HL-60/S4 treated with phorbol 12-myristate 13-acetate at 8.2 ng/mL for 4 days and 3 days (cell line): Measurements from ENCODE around the gene NUP98.
"Not testable (repeated sequence)": the region's sequence is repeated elsewhere in the genome, so short reads cannot be mapped to it uniquely, and the experiment has no call there.

Experiments
- in situ Hi-C: fragments of 300-500 bp; cut with MboI; formaldehyde crosslinking; loops from 2 replicates; pipeline ENCODE4 v1.15.0; 2022; ENCODE audit warnings: low sequenced_read_pairs

Gene NUP98

DNA sequence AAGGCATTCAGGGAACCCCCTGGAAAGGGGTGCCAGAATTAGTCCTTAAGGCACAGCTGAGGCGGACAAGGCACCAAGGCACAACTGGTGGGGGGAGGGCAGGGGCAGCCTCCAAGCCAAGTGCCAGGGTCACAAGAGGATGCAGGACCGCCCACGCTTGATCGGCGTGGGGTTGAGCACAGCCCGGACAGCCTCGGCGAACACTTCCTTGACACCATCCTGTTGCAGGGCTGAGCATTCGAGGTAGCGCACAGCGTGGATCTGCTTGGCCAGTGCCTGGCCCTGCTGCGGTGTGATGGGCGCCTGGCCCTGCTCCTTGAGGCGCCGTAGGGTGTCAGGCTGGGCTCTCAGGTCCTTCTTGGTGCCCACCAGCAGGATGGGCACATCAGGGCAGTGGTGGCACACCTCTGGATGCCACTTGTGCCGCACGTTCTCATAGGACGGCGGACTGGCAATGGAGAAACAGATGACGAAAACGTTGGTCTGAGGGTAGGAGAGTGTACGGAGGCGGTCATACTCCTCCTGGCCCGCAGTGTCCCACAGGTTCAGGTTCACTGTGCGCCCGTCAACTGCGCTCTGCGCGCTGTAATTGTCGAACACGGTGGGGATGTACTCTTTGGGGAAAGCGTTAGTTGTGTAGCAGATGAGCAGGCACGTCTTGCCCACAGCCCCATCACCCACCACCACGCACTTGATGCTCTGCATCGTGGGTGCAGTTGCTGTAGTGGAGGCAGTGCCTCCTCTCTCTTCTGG is 30.3 kb upstream of the NUP98 start:
- in situ Hi-C loops, result no loop called here

DNA sequence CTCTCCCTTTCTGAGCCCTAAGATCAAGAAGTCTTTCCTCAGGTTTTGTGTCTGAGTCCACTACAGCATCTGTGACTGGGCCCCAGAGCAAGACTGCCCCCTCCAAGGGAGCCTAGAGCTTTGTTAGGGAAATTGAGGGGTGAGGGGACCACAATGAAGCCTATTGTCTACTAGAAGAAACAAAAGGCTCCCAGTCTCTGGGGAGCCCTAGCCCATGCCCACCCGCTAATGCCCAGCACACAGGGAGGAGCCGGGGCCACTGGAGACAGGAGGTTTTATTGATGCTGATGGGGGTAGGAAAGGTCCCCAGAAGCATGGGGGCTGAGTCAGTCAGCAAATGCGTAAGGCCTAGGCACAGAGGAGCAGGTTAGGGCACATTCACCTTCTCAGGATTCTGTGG is 29.4 kb upstream of the NUP98 start:
- in situ Hi-C loops, result no loop called here

DNA sequence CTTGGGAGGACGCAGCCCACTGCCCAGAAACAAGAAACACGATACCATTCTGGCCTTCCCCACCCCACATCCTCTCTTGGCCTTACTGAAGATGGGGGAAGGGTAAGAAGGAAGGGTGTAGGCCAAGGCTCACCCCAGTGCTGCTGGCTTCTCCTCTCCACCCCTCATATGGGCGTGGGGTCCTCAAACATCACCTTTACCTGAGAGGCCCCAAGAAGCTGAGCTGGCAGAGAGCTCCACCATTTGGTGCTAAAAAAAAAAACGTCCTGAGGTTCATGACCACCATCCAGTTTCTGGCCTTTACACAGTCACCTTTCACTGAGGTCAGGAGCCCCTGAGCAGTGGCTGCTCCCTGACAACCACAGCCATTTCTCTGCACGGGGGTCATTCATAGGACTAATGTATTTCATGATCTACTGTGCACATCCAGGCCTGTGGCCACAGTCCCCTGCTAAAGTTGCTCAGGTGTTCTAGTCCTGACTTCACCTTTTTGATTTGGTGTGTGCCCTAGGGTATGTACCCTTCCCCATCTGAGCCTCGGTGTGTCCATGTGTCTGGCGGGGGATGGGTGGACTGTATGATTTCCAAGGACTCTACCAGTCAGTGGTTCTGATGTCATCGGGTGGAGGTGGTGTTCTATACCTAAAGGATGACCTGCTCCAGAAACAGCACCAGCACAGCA is 28.3 kb upstream of the NUP98 start:
- in situ Hi-C loops, result no loop called here

DNA sequence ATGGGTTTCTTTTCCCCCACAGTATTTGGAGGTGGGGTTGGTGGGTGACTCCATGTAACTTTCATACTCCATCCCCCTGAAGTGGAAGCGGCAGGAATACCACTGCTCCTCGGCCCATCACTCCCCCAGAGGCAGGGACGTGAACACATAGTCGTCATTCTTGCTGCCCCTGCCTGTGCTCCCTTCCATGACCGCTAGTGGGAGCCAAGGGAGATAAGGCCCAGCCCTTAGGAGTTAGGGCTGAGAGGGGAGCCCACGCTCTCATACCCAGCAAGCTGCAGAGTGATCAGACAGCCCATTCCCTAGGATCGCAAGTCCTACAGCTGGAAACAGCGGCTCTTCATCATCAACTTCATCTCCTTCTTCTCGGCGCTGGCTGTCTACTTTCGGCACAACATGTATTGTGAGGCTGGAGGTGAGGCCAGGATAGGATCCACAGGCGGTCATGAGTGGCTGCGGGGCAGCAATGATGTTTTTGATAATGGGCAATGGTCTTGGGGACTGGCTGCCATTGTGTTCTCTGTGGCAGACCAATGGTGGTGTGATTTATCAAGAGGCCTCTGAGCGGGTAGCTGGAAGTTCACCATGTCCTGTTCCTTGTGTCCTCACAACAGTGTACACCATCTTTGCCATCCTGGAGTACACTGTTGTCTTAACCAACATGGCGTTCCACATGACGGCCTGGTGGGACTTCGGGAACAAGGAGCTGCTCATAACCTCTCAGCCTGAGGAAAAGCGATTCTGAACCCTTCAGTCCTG is 27.5 kb upstream of the NUP98 start:
- in situ Hi-C loops, result no loop called here

DNA sequence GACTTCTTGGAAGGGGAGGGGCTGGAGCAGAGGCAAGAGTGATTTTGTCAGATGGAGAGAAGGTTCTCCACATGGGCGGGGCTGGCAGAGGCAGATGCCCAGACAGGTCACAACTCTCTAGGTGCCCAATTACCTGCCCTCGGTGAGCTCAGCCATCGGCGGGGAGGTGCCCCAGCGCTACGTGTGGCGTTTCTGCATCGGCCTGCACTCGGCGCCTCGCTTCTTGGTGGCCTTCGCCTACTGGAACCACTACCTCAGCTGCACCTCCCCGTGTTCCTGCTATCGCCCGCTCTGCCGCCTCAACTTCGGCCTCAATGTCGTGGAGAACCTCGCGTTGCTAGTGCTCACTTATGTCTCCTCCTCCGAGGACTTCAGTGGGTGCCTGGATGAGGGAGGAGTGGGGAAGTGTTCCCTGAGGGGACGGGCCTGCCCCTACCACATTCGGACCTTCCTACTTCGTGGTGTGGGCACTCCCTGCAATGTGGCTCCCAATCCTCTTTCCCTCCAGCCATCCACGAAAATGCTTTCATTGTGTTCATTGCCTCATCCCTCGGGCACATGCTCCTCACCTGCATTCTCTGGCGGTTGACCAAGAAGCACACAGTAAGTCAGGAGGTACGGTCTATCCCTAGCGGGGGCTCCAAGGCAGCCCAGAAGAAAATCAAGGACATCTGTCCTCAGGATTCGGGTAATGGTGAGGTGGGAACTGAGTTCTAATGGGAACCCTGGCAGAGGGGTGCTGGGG is 26.6 kb upstream of the NUP98 start:
- in situ Hi-C loops, result no loop called here

DNA sequence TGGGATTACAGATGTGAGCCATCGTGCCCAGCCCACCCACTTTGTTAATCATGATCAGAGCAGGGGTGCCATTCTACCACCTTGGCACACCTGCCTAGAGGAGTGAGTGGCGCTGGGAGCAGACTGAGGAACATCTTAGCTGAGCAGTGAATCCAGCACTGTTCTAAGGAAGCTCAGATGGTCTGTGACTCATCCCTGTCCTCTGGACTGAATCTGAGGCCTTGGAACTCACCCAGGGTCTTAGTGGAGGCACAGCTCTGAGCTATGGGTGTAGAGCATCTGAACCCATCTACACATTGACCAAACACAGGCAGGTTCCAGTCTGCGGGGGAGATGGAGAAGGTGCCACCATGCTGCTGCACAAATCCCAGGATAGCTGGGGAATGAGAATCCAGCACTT is 25.9 kb upstream of the NUP98 start:
- in situ Hi-C loops, result no loop called here

DNA sequence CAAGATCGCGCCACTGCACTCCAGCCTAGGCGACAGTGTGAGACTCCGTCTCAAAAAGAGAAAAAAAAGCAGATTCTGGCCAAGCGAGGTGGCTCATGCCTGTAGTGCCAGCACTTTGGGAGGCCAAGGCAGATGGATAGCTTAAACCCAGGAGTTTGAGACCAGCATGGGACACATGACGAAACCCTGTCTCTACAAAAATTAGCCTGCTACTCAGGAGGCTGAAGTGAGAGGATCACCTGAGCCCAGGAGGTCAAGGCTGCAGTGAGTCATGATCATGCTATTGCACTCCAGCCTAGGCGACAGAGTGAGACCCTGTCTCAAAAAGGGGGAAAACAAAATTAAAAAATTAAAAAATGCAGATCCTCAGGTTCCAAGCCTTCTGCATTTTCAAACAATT is 25.0 kb upstream of the NUP98 start:
- in situ Hi-C loops, result no loop called here

DNA sequence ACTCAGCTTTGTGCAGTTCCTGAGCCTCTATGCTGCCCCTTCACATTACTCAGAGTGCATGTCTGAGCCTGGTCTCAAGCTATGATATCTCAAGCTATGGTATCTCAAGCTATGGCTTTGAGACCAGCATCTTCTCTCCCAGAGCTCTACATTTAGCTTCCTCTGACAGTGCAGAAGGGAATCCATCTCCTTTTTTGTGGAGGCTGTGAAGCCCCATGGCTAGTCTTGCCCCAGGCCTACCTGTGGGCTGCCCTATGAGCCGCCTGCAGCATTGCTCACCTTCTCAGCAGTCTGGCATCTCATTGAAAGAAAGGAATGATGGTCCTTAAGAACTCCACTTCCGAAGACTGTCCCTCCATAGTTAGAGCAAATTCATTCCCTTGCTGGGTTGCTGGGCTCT is 23.6 kb upstream of the NUP98 start:
- in situ Hi-C loops, result no loop called here

DNA sequence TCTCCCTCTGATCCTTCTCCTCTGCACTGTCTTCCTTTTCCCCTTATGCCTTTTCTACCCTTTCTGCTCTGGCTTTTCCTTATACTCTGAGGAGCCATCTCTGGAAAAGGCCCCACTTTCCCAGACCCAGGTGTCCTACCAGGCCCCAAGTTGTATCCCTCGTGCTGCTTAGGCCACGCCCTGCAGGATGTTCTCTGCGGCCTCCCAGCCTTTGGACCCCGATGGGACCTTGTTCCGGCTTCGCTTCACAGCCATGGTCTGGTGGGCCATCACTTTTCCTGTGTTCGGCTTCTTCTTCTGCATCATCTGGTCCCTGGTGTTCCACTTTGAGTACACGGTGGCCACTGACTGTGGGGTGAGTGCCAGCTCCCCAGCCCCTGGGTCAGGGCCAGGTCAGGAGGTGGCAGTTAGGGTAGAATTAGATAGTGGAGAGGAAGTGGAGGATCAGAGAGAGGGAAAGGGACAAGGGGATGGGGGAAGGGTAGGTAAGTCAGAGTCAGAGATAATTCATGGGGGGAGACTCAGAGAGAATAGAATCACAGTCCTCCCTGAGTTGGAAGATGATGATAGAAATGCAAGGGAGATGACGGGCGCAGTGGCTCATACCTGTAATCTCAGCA is 19.9 kb upstream of the NUP98 start:
- in situ Hi-C loops, result no loop called here

DNA sequence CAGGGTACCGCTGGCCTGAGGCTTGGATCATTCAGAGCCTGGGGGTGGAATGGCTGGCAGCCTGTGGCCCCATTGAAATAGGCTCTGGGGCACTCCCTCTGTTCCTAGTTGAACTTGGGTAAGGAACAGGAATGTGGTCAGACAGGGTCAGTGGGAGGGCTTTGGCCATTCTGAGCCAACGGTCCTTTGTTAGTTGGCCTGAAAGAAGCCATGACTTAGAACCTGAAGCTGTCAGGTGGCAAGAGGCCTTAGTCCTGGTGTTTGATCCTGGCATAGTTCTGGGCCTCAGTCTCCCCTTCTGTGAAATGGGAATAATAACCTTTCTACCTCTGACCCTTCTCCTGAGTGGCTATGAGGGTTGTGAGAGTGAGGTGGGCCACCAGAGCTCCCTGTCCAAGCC is 19.3 kb upstream of the NUP98 start:
- in situ Hi-C loops, result no loop called here

DNA sequence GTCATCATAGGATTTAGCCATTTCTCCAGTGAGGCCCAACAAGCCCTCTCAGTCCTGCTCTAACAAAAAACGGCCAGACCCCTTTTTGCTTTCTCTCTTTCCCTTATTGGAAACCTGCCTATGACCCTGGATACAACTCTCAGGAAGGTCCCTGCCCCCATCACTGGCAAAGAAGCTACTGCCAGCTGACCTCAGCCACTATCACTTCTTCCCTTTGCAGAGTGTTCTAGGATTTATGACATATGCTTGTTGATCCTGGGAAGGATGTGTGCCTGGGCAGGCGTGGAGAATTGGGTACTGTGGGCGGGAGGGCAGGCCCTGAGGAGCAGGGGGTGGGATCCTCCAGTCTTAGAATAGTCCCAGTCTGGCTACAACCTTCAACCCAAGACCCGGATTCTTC is 18.5 kb upstream of the NUP98 start:
- in situ Hi-C loops, result no loop called here

DNA sequence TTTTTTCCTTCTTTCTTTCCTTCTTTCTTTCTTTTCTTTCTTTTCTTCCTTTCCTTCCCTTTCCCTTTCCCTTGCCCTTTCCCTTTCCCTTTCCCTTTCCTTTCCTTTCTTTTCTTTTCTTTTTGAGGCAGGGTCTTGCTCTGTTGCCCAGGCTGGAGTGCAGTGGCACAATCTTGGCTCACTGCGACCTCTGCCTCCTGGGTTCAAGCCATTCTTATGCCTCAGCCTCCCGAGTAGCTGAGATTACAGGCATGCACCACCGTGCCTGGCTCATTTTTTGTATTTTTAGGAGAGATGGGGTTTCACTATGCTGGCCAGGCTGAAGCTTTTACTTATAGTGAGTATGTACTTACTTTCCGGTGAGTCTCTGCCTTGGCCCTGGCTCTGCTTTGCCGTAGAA is 17.5 kb upstream of the NUP98 start:
- in situ Hi-C loops, result not testable (repeated sequence)

DNA sequence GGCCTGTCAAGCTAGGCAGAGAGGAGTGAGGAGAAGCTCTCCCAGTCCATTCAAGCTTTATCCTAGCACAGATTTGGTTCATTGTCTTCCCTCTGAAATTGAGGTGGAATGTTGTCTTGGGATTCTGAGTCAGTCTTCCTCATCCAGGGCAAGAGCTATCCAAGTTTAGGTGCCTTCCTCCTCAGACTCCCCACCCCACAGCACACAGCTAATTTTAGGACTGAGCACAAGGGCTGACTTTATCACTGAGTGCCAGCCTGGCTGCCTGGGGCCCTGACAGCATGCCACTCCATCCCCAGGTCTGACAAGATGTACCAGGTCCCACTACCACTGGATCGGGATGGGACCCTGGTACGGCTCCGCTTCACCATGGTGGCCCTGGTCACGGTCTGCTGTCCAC is 13.6 kb upstream of the NUP98 start:
- in situ Hi-C loops, result no loop called here

DNA sequence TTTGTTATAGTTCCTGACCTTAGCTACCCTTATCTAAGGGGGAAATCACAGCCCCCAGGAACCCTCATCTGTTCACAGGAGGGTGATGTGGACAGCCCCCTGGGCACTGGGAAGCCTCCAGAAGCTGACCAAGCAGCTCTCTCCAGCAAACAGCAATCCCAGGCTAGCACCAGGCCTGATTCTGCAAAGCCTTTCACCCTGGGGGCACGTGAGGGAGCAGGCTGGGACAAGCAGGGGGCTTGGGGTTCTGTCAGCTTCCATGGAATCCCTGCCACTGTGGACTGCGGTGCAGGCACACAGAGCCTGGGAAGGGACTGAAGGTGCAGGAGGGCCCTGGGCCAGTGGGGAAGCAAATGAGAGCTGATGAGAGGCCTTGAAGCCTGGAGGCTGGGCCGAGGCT is 13.1 kb upstream of the NUP98 start:
- in situ Hi-C loops, result no loop called here

DNA sequence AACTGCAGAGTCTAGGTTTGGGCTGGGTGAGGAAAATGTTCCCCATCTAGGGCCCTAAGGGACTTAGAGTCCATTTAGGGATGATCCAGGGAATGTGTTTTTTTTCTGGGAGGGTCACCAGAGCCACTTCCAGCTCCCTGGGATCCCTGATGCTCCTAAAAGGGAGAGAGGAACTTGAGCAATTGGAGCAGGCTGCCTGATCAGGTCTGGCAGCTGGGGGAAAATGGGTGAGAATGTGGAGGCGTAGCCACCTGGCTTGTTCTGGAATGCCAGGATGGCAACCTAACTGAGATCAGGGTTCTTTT is 12.2 kb upstream of the NUP98 start:
- in situ Hi-C loops, result no loop called here

DNA sequence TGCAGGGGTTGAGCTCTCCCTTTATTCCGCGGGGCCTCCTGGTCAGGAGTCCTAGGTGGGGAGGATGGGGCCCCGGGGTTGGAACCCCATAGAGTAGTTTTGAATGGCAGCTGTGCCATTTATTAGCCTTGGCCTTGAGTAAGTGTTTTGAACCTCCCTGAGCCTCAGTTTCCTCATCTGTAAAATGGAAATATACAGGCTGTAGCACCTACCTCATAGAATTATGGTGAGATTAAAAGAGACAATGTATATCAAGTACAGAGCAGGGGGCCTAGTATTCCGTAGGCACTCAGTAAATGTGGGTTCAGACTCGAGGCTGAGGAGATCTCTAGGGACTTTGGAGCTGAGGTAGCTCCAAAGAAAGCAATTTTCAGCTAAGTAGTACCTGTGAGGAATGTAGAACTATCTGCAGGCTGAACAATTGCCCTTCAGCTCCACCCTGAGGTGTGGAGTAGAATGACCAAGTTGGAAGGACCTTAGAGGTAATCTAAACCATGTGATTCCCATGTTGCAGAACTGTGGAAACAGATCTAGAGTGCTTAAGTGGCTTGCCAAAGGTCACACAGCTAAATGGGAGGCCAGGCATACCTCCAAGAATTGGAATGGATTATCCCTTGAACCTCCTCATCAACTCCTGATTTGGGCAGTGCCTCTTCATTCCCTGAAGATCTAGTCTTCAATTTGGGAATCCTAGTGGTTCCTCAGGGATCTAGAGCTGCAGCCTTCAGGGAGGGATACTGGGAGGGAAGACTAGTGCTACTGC is 11.7 kb upstream of the NUP98 start:
- in situ Hi-C loops, result no loop called here

DNA sequence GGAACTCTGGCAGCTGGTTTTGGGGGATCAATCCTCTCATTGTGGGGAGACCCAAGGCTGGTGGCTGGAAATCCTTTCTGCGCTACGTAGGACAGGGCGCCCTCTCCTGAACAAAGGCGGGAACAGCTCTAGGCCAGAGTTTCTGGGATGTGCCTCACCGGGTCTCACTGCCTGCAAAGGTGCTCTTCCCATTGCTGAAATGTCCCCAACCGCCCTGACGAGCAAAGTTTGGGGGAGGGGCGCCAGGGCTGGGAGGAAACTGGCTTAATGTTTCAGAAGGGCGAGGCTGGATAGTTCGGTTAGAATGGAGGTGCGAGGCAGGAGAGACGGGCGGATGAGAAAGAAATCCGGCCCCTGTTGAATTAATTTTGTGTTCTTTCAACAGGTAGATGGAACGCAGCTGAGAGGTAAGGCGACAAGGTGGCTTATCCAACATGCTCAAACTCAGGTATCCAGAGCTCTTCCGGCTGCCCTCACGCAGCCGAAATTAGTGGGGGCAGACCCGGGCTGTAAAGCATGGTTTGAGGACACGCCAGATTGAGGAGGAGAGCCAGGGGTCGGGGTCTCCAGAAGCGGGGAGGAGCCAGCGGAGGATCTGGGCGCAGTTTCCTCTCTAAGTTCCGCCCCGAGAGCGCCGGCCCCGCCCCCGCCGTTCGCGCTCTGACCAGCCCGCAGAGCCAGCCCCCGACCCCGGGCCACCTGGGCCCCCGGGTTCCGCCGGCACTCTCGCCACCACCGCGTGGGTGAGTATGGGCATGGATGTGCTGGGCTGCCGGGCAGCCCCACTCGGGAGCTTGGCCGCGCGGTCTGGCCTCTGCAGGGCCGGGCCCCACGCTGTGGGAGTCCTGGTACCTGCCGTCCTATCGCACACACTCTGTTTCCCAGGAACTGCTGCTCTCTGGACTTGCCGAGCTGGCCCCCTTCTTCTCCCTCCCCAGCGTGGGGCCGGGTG is 10.8 kb upstream of the NUP98 start, which contains the start of gene PGAP2:
Gene PGAP2 (plus strand): TSS at position 652 of the 952 bp plus-strand sequence. CDS start 2,700 bp downstream, outside the sequence.
- in situ Hi-C loops, result no loop called here

DNA sequence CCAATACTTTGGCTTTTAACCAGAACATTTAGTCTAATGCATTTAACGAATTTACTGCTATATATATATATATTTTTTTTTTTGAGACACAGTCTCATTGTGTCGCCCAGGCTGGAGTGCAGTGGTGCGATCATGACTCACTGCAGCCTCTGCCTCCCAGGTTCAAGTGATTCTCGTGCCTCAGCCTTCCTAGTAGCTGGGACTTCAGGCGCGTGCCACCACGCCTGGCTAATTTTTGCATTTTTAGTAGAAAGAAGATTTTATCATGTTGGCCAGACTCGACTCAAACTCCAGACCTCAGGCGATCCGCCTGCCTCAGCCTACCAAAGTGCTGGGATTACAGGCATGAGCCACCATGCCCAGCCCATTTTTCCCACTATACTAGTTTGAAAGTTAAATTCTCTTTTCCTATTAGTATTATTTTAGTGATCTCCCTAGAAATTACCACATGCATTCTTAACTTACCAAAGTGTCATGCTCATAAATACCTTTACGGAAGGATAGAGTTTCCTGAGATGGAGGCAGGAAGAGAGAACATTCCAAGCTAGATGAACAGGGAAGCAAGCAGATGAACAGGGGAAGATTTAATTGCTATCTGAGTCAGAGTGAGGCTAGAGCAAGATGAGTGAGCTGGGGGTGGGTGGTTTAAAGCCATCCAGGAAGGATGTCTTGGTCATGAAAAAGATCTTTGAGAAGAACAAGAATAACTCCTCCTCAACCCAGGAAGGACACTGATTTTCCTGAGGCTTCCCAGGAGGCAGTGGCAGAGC is 6.6 kb upstream of the NUP98 start:
- in situ Hi-C loops, result no loop called here
